Natural killer cell (primary cell): Measurements from ENCODE around the gene LDHAL6B. TPM values are rescaled to one million over a fixed set of nuclear protein-coding genes. Genes with fewer than 3 reads are reported as not detected.

Experiments
- ATAC-seq, 3 donors: fragments of 150-1000 bp in 2 of 3; fragments of 200-7000 bp in 1 of 3; cut with Tn5 transposase; 1 replicate in 1 of 3; 2 replicates in 2 of 3; pipeline ENCODE4 v1.10.0; 2021; ENCODE audit warnings: mild to moderate bottlenecking in 2 of 3, moderate library complexity in 2 of 3
- DNase-seq, 2 donors: peaks; one replicate each; pipeline versions ENCODE4 v3.0.0 to v3.0.0-alpha.2; 2013 to 2021; ENCODE audit warnings: mixed read lengths in 1 of 2
- H3K27ac ChIP-seq: one replicate; pipeline ENCODE4 v1.5.1; 2013; ENCODE audit warnings: mild to moderate bottlenecking, low read length
- H3K27me3 ChIP-seq: one replicate; pipeline ENCODE4 v1.6.1; 2013; ENCODE audit warnings: low read length; ENCODE audit not compliant: control insufficient read depth, insufficient read depth
- H3K36me3 ChIP-seq: one replicate; pipeline ENCODE4 v1.6.1; 2013; ENCODE audit warnings: low read length; ENCODE audit not compliant: control insufficient read depth, insufficient read depth
- H3K4me1 ChIP-seq: one replicate; pipeline ENCODE4 v1.6.1; 2013; ENCODE audit warnings: low read length; ENCODE audit not compliant: control insufficient read depth, insufficient read depth
- H3K4me3 ChIP-seq: one replicate; pipeline ENCODE4 v1.5.1; 2013; ENCODE audit warnings: low read length
- H3K9me3 ChIP-seq: one replicate; pipeline ENCODE4 v1.6.1; 2013; ENCODE audit warnings: low read length; ENCODE audit not compliant: control insufficient read depth, insufficient read depth
- H3K27ac Mint-ChIP-seq, 2 donors: one replicate each; pipeline ENCODE4 v1.8.0; 2022; ENCODE audit warnings: mild to moderate bottlenecking in 2 of 2, mixed read lengths in 2 of 2, moderate library complexity in 1 of 2
- H3K27me3 Mint-ChIP-seq, 2 donors: one replicate each; pipeline ENCODE4 v1.8.0; 2022; ENCODE audit warnings: low read depth in 2 of 2, mixed read lengths in 2 of 2
- H3K36me3 Mint-ChIP-seq: one replicate; pipeline ENCODE4 v1.8.0; 2022; ENCODE audit warnings: mixed read lengths
- H3K4me1 Mint-ChIP-seq, 2 donors: one replicate each; pipeline ENCODE4 v1.8.0; 2022; ENCODE audit warnings: mixed read lengths in 2 of 2
- H3K4me3 Mint-ChIP-seq: one replicate; pipeline ENCODE4 v1.8.0; 2022; ENCODE audit warnings: mild to moderate bottlenecking, moderate library complexity, mixed read lengths
- H3K9me3 Mint-ChIP-seq, 2 donors: one replicate each; pipeline ENCODE4 v1.8.0; 2022; ENCODE audit warnings: mixed read lengths in 2 of 2
- CTCF ChIP-seq: fragments of 200-600 bp; IDR thresholded peaks from one replicate; pipeline ENCODE4 v1.8.0; 2022; ENCODE audit warnings: antibody characterized with exemption
- WGBS: methylation state at CpG from one replicate; pipeline ENCODE4 v1.1.7; 2013; ENCODE audit warnings: missing lambda C conversion rate; ENCODE audit not compliant: insufficient coverage; 5-methylcytosine and 5-hydroxymethylcytosine counted together
- intact Hi-C: fragments of 100-400 bp; cut with micrococcal nuclease; formaldehyde crosslinking; loops from one replicate; pipeline ENCODE4 v1.14.2; 2022
- total RNA-seq, 4 donors: library from RNA; stranded (reverse); fragments of 120-200 nt in 1 of 4; gene quantifications; one replicate each; pipeline versions ENCODE4 v1.2.3 to v1.2.4, GENCODE V29; 2013 to 2022

The LDHAL6B gene
- total RNA-seq, 3 donors from 2014 or later (not counting 1 experiment from before 2014, with no cell fraction given), result not detected

- no peaks in the 10 kb centered on the region for H3K36me3 ChIP-seq
- H3K27ac ChIP-seq, result no peak overlapping the region
These were observed 3.0 kb upstream of the LDHAL6B start for GRCh38 chr15:59203657-59204056.

GRCh38 chr15:59205839-59206622 lies 612 bp upstream of the LDHAL6B start:
- no peak for TF ChIP-seq CTCF
- ATAC-seq, result peak in 1 of 3 donors; percentile 34
- no peaks in the 10 kb centered on the region for H3K27me3 Mint-ChIP-seq
- H3K4me1 Mint-ChIP-seq, result no peaks in the 10 kb centered on the region
- H3K9me3 Mint-ChIP-seq, result no peaks in the 10 kb centered on the region
- no peaks in the 10 kb centered on the region for H3K36me3 Mint-ChIP-seq
- intact Hi-C loops, result no loop called here
- H3K4me3 Mint-ChIP-seq, result no peak overlapping the region
- Histone ChIP-seq H3K36me3 (no peaks in the 10 kb centered on the region), H3K4me1 (no peaks in the 10 kb centered on the region), H3K27me3 (no peaks in the 10 kb centered on the region), H3K27ac (no peak overlapping the region), H3K4me3 (no peak overlapping the region), H3K9me3 (no peaks in the 10 kb centered on the region)
- 85% methylated on average over 9 of the region's 9 CpGs for WGBS
- no peak overlapping the region for H3K27ac Mint-ChIP-seq
- no peak for DNase-seq

More at GRCh38 chr15:59203657-59204056, 3.0 kb upstream of the LDHAL6B start:
- intact Hi-C loops, result no loop called here
- H3K4me1 Mint-ChIP-seq, result no peaks in the 10 kb centered on the region
- no peaks in the 10 kb centered on the region for H3K36me3 Mint-ChIP-seq
- no peaks in the 10 kb centered on the region for H3K9me3 ChIP-seq
- WGBS, result 76% methylated on average over 2 of the region's 3 CpGs
- H3K27ac Mint-ChIP-seq, result no peak overlapping the region
- DNase-seq (no peak), ATAC-seq (no peak)
- H3K27me3 ChIP-seq, result no peaks in the 10 kb centered on the region
- no peaks in the 10 kb centered on the region for H3K9me3 Mint-ChIP-seq
- H3K27me3 Mint-ChIP-seq, result no peaks in the 10 kb centered on the region
- H3K4me3 Mint-ChIP-seq, result no peak overlapping the region
- no peak overlapping the region for H3K4me3 ChIP-seq
- H3K4me1 ChIP-seq, result no peaks in the 10 kb centered on the region
- TF ChIP-seq CTCF, result no peak

- WGBS, result 98% methylated on average over 7 of the region's 7 CpGs
- Mint-ChIP-seq H3K27me3 (peaks cover 0 to 9% of the 10 kb centered on the region in 2 donors), H3K4me3 (no peak overlapping the region)
These were observed 2.1 kb downstream of the LDHAL6B start for GRCh38 chr15:59208613-59209249.

More at GRCh38 chr15:59208613-59209249, 2.1 kb downstream of the LDHAL6B start:
- Mint-ChIP-seq H3K27ac (no peak overlapping the region), H3K4me1 (no peaks in the 10 kb centered on the region), H3K36me3 (no peaks in the 10 kb centered on the region), H3K9me3 (no peaks in the 10 kb centered on the region)
- H3K27me3 ChIP-seq, result no peaks in the 10 kb centered on the region
- intact Hi-C loops, result no loop called here
- H3K27ac ChIP-seq, result no peak overlapping the region
- no peaks in the 10 kb centered on the region for H3K36me3 ChIP-seq
- no peaks in the 10 kb centered on the region for H3K9me3 ChIP-seq
- no peak for DNase-seq
- no peaks in the 10 kb centered on the region for H3K4me1 ChIP-seq
- no peak for ATAC-seq
- TF ChIP-seq CTCF, result no peak
- no peak overlapping the region for H3K4me3 ChIP-seq
